Measurements from ENCODE around the gene SLC5A2. TPM values are rescaled to one million over a fixed set of nuclear protein-coding genes. Genes with fewer than 3 reads are reported as not detected.

The SLC5A2 gene
- total and polyA plus RNA-seq, 2 experiments from 2014 or later, result 4.7 TPM; not detected in 1

DNA sequence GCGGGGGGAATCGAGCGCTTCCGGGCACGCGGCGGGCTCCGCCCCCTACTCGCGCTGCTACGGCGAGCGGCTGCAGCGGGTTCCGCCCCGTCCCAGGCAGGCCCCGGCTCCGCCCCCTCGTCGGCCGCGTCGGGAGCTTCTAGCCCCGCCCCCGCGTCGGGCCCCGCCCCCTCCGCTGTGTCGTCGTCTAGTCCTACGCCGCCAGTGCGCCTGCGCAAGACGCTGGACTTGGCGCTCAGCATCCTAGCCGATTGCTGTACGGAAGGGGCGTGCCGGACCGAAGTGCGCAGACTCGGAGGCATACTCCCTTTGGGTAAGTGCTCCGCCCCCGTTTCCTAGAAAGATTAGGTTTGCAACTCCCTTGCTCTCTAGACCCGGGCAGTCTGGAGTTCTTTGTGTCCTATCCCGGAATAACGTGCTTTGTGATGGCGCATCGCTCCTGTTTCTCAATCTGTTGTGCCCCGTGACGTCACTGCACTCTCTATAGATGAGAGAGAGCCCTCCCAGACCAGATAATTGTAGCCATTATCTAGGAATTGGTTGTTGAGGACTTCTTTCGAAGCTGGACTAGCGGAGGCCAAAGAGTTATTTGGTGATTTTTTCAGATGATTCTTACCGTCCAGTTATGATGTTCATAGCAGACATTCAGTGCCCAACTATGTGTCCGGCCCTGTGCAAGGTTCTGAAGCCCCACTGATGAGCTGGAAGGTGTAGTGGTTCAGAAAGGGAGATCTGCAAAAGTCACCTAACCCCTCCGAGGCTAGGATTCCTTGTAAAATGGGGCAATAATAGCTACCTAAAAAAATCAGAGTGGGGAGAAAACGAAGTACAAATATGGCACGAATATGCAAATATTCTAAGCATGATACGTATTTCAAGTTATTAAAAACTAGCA, 23.0 kb upstream of the SLC5A2 start:
- Histone ChIP-seq H3K9ac (peak overlapping the region; percentile 87), H3K4me2 (ENCODE audit: unreplicated experiment) (peak overlapping the region; percentile 95), H4K20me1 (ENCODE audit: insufficient read depth) (no peaks in the 10 kb centered on the region), H3F3A (ENCODE audit: insufficient read depth) (peaks cover 18% of the 10 kb centered on the region), H2AFZ (peak overlapping the region; percentile 86), H3K9me3 (ENCODE audit: low read depth) (no peaks in the 10 kb centered on the region), H3K79me2 (ENCODE audit: insufficient read depth) (peaks cover 50% of the 10 kb centered on the region), H3K9me2 (ENCODE audit: insufficient read depth) (no peaks in the 10 kb centered on the region), H3K36me3 (ENCODE audit: low read depth) (no peaks in the 10 kb centered on the region), H3K27ac (peak overlapping the region; percentile 90), H3K27me3 (replicated peaks; ENCODE audit: insufficient read depth) (no peaks in the 10 kb centered on the region), H3K4me1 (ENCODE audit: insufficient read depth) (peaks cover 29% of the 10 kb centered on the region), H3K4me3 (peak overlapping the region; percentile 99)
- in situ Hi-C loops (cut with MboI), result no loop called here
- DNase-seq, result peak; percentile 100
- WGBS, 2 experiments (ENCODE audit: low coverage in 1 of 2, low lambda C conversion rate in 2 of 2, missing lambda C conversion rate in 2 of 2), result 0 to 1% methylated on average over 34 to 44 of the region's 61 CpGs
- TF ChIP-seq EZH2 (IDR thresholded peaks at IDR 0.05; ENCODE audit: insufficient read depth, poor library complexity, severe bottlenecking), result no peak
- TF ChIP-seq EZH2phosphoT487 (IDR thresholded peaks at IDR 0.05; ENCODE audit: insufficient read depth, low read depth), result no peak

DNA sequence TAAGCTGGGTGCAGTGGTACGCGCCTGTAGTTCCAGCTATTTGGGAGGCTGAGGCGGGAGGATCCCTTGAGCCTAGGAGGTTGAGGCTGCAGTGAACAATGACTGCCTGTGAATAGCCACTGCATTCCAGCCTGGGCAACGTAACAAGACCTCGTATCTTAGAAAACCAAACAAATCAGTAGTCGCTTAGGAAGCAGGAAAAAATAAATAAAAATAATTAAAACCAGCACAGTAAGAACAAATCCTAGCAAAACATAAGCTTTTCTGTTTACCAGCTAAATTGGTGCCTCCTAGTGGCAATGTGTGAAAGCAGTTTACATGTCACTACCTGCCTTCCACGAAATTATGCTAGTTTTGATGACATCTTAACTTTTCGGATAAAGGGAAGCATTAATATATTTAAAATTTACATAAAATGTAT, 22.3 kb upstream of the SLC5A2 start:
- Histone ChIP-seq H3K4me3 (peak overlapping the region; percentile 78), H3K79me2 (ENCODE audit: insufficient read depth) (peaks cover 44% of the 10 kb centered on the region), H3K27ac (peak overlapping the region; percentile 90), H3K9ac (peak overlapping the region; percentile 81), H3K27me3 (replicated peaks; ENCODE audit: insufficient read depth) (no peaks in the 10 kb centered on the region), H3K9me3 (ENCODE audit: low read depth) (no peaks in the 10 kb centered on the region), H3K36me3 (ENCODE audit: low read depth) (no peaks in the 10 kb centered on the region), H3K4me1 (ENCODE audit: insufficient read depth) (peaks cover 28% of the 10 kb centered on the region), H3F3A (ENCODE audit: insufficient read depth) (peaks cover 12% of the 10 kb centered on the region), H3K4me2 (ENCODE audit: unreplicated experiment) (peak overlapping the region; percentile 91), H4K20me1 (ENCODE audit: insufficient read depth) (no peaks in the 10 kb centered on the region), H3K9me2 (ENCODE audit: insufficient read depth) (no peaks in the 10 kb centered on the region), H2AFZ (peak overlapping the region; percentile 54)
- TF ChIP-seq EZH2phosphoT487 (IDR thresholded peaks at IDR 0.05; ENCODE audit: insufficient read depth, low read depth), result no peak
- TF ChIP-seq EZH2 (IDR thresholded peaks at IDR 0.05; ENCODE audit: insufficient read depth, poor library complexity, severe bottlenecking), result no peak
- in situ Hi-C loops (cut with MboI), result no loop called here
- peak; percentile 86 for DNase-seq
- 21 to 22% methylated on average over 8 of the region's 8 CpGs for WGBS, 2 experiments (ENCODE audit: low coverage in 1 of 2, low lambda C conversion rate in 2 of 2, missing lambda C conversion rate in 2 of 2)

- no peak for DNase-seq
- no peaks in the 10 kb centered on the region for H3K9me3 ChIP-seq (ENCODE audit: low read depth)
- in situ Hi-C loops (cut with MboI), result no loop called here
- H3K4me2 ChIP-seq (ENCODE audit: unreplicated experiment), result peak overlapping the region; percentile 91
- peaks cover 12% of the 10 kb centered on the region for H3F3A ChIP-seq (ENCODE audit: insufficient read depth)
- H3K4me1 ChIP-seq (ENCODE audit: insufficient read depth), result peaks cover 23% of the 10 kb centered on the region
- WGBS, 2 experiments (ENCODE audit: low coverage in 1 of 2, low lambda C conversion rate in 2 of 2, missing lambda C conversion rate in 2 of 2), result 75 to 76% methylated on average over 10 of the region's 10 CpGs
- H2AFZ ChIP-seq, result no peak overlapping the region
- peak overlapping the region; percentile 81 for H3K9ac ChIP-seq
- H3K27ac ChIP-seq, result peak overlapping the region; percentile 90
- H3K4me3 ChIP-seq, result peak overlapping the region; percentile 78; the same call in 1 of the 2 replicates
- H3K9me2 ChIP-seq (ENCODE audit: insufficient read depth), result no peaks in the 10 kb centered on the region
- no peak for TF ChIP-seq EZH2phosphoT487 (IDR thresholded peaks at IDR 0.05; ENCODE audit: insufficient read depth, low read depth)
- no peak for TF ChIP-seq EZH2 (IDR thresholded peaks at IDR 0.05; ENCODE audit: insufficient read depth, poor library complexity, severe bottlenecking)
- H3K27me3 ChIP-seq (replicated peaks; ENCODE audit: insufficient read depth), result no peaks in the 10 kb centered on the region
- H4K20me1 ChIP-seq (ENCODE audit: insufficient read depth), result no peaks in the 10 kb centered on the region
- peaks cover 36% of the 10 kb centered on the region for H3K79me2 ChIP-seq (ENCODE audit: insufficient read depth)
- H3K36me3 ChIP-seq (ENCODE audit: low read depth), result no peaks in the 10 kb centered on the region
These were observed 21.6 kb upstream of the SLC5A2 start for GRCh38 chr16:31461201-31461920.

DNA sequence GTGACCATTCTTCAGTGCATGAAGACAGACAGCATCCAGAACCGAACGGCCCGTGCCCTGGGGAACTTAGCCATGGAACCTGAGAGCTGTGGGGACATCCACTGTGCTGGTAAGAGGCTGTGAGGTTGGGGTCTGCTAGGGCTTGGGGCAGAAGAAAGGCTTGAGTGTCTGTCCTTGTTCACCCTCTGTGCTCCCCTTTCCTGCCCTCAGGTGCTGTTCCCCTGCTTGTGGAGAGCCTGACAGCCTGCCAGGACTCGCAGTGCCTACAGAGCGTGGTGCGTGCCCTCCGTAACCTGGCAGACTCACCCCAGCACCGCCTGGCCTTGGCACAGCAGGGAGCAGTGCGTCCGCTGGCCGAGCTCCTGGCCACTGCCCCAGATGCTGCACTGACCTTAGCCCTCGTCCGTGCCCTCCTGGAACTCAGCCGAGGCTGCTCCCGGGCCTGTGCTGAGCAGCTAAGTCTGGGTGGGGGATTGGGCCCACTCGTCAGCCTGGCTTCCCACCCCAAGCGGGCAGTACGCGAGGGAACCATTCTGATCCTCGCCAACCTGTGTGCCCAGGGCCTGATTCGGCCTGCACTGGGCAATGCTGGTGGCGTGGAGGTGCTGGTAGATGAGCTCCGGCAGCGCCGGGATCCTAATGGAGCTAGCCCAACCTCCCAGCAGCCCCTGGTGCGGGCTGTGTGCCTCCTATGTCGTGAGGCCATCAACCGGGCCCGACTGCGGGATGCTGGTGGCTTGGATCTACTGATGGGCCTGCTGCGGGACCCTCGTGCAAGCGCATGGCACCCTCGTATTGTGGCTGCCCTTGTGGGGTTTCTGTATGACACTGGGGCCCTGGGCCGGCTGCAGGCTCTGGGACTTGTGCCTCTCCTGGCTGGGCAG, 20.8 kb upstream of the SLC5A2 start:
- Histone ChIP-seq H3F3A (ENCODE audit: insufficient read depth) (peaks cover 12% of the 10 kb centered on the region), H3K4me1 (ENCODE audit: insufficient read depth) (peaks cover 15% of the 10 kb centered on the region), H3K9ac (no peak overlapping the region), H2AFZ (no peak overlapping the region), H3K79me2 (ENCODE audit: insufficient read depth) (peaks cover 28% of the 10 kb centered on the region), H4K20me1 (ENCODE audit: insufficient read depth) (no peaks in the 10 kb centered on the region), H3K9me2 (ENCODE audit: insufficient read depth) (no peaks in the 10 kb centered on the region), H3K9me3 (ENCODE audit: low read depth) (no peaks in the 10 kb centered on the region), H3K4me2 (ENCODE audit: unreplicated experiment) (no peak overlapping the region), H3K27me3 (replicated peaks; ENCODE audit: insufficient read depth) (no peaks in the 10 kb centered on the region), H3K36me3 (ENCODE audit: low read depth) (no peaks in the 10 kb centered on the region), H3K4me3 (no peak overlapping the region), H3K27ac (no peak overlapping the region)
- no peak for DNase-seq
- in situ Hi-C loops (cut with MboI), result no loop called here
- TF ChIP-seq EZH2 (IDR thresholded peaks at IDR 0.05; ENCODE audit: insufficient read depth, poor library complexity, severe bottlenecking), result no peak
- TF ChIP-seq EZH2phosphoT487 (IDR thresholded peaks at IDR 0.05; ENCODE audit: insufficient read depth, low read depth), result no peak
- 87 to 92% methylated on average over 35 of the region's 35 CpGs for WGBS, 2 experiments (ENCODE audit: low coverage in 1 of 2, low lambda C conversion rate in 2 of 2, missing lambda C conversion rate in 2 of 2)

All from GM23248 (cell line).